HepG2 (cell line): ENCODE results near the gene SENP6. TPM values are rescaled to one million over a fixed set of nuclear protein-coding genes. Genes with fewer than 3 reads are reported as not detected.

ENCODE experiments used
- FOXP4 ChIP-seq: sonication (generic); formaldehyde crosslinking; IDR thresholded peaks from 2 replicates; pipeline ENCODE4 v1.4.0; 2020; ENCODE audit warnings: missing genetic modification reagents
- GTF3A ChIP-seq: sonication (generic); formaldehyde crosslinking; conservative IDR thresholded peaks from 2 replicates; pipeline ENCODE4 v1.4.0; 2020; ENCODE audit warnings: mild to moderate bottlenecking, missing genetic modification reagents
- HMGXB3 ChIP-seq: sonication (generic); formaldehyde crosslinking; IDR thresholded peaks from 2 replicates; pipeline ENCODE4 v1.4.0; 2020; ENCODE audit warnings: missing genetic modification reagents, borderline replicate concordance
- NR1H2 ChIP-seq: sonication (generic); formaldehyde crosslinking; IDR thresholded peaks from 2 replicates; pipeline ENCODE4 v1.8.1; 2022; ENCODE audit warnings: low read depth, missing genetic modification reagents, borderline replicate concordance
- SAP130 ChIP-seq: IDR thresholded peaks from 2 replicates; pipeline ENCODE4 v1.6.1; 2016; ENCODE audit warnings: low read depth
- SKIL ChIP-seq: sonication (generic); formaldehyde crosslinking; IDR thresholded peaks from 2 replicates; pipeline ENCODE4 v1.8.0; 2022; ENCODE audit warnings: missing genetic modification reagents, mild to moderate bottlenecking, moderate library complexity, borderline replicate concordance
- UBTF ChIP-seq: sonication (generic); formaldehyde crosslinking; IDR thresholded peaks from 2 replicates; pipeline ENCODE4 v1.4.0; 2020; ENCODE audit warnings: mild to moderate bottlenecking, missing genetic modification reagents
- ZNF205 ChIP-seq: IDR thresholded peaks from 2 replicates; pipeline ENCODE4 v1.6.1; 2018; ENCODE audit warnings: missing biosample characterization, missing genetic modification reagents
- ZNF687 ChIP-seq: sonication (generic); formaldehyde crosslinking; IDR thresholded peaks from 2 replicates; pipeline ENCODE4 v1.5.1; 2020; ENCODE audit warnings: mild to moderate bottlenecking, missing genetic modification reagents, moderate library complexity
- ZNF691 ChIP-seq: sonication (generic); formaldehyde crosslinking; IDR thresholded peaks from 2 replicates; pipeline ENCODE4 v1.4.0; 2020; ENCODE audit warnings: missing genetic modification reagents, low read depth, mild to moderate bottlenecking, borderline replicate concordance
- polyA plus RNA-seq, 8 experiments: library from polyadenylated mRNA; depleted of rRNA in 3 of 8; stranded (reverse) in 7 of 8; unstranded in 1 of 8; fragments of >200 nt; fragmentation: Illumina TruSeq in 4 of 8; extraction: Trizol in 4 of 8; gene quantifications; 2 replicates each; pipeline versions ENCODE4 v1.2.1 to v1.2.3, GENCODE V29; 2011 to 2016; ENCODE audit warnings: low read depth in 4 of 8, missing spikeins in 1 of 8, mixed read lengths in 1 of 8; ENCODE audit not compliant: insufficient read depth in 1 of 8
- total RNA-seq, 5 experiments: library from RNA; depleted of rRNA; stranded (reverse); fragments of >200 nt; fragmentation: Illumina TruSeq; extraction: Trizol; gene quantifications; 2 replicates each; pipeline ENCODE4 v1.2.3, GENCODE V29; 2016; ENCODE audit warnings: low read depth in 1 of 5

The SENP6 gene
- total and polyA plus RNA-seq, 2 of the 13 experiments (the other 11 are each of a cell fraction or from before 2014, with no cell fraction given) = 21.9 to 50.1 TPM

GRCh38 chr6:75602246-75603105 is 796 bp downstream of the SENP6 start (continued):
- TF ChIP-seq SAP130 (CRISPR knock-in tag) (peak; percentile 34; the same call in 1 of the 2 replicates), FOXP4 (CRISPR knock-in tag) (no peak), ZNF687 (peak; percentile 86), UBTF (CRISPR knock-in tag) (peak; percentile 19; the same call in 1 of the 2 replicates), HMGXB3 (CRISPR knock-in tag) (no peak), GTF3A (no peak), ZNF691 (CRISPR knock-in tag) (0 out of 2 replicates have a peak, but pooled peaks have one; percentile 3), ZNF205 (no peak), NR1H2 (peak; percentile 72; the same call in 1 of the 2 replicates), SKIL (0 out of 2 replicates have a peak, but pooled peaks have one; percentile 25)
